C4-2B (cell line): Measurements from ENCODE around the gene VTI1A.

Source experiments
- H3K27ac ChIP-seq: fragments of 450-650 bp; 2 replicates; pipeline ENCODE4 v1.5.1; 2017
- CTCF ChIP-seq: fragments of 450-650 bp; conservative IDR thresholded peaks from 2 replicates; pipeline ENCODE4 v1.5.1; 2017; ENCODE audit warnings: mild to moderate bottlenecking
- ZFX ChIP-seq: fragments of 450-650 bp; IDR thresholded peaks from 2 replicates; pipeline ENCODE4 v1.6.1; 2017

VTI1A gene

GRCh38 chr10:112817981-112818777 is 371.2 kb downstream of the VTI1A start:
- TF ChIP-seq ZFX (no peak), CTCF (no peak)
- no peak overlapping the region for H3K27ac ChIP-seq

GRCh38 chr10:112819231-112819630 is 372.2 kb downstream of the VTI1A start:
- TF ChIP-seq CTCF (no peak), ZFX (no peak)
- no peak overlapping the region for H3K27ac ChIP-seq

GRCh38 chr10:112820320-112820719 is 373.3 kb downstream of the VTI1A start:
- TF ChIP-seq ZFX: no peak
- no peak overlapping the region for H3K27ac ChIP-seq

GRCh38 chr10:112821038-112821437 is 374.0 kb downstream of the VTI1A start:
- TF ChIP-seq CTCF (no peak), ZFX (no peak)
- H3K27ac ChIP-seq: no peak overlapping the region

GRCh38 chr10:112821663-112822062 is 374.6 kb downstream of the VTI1A start:
- no peak for TF ChIP-seq CTCF
- no peak for TF ChIP-seq ZFX
- H3K27ac ChIP-seq: no peak overlapping the region

GRCh38 chr10:112823007-112823406 is 376.0 kb downstream of the VTI1A start:
- no peak overlapping the region for H3K27ac ChIP-seq
- no peak for TF ChIP-seq CTCF
- TF ChIP-seq ZFX: no peak

- H3K27ac ChIP-seq: no peak overlapping the region
- TF ChIP-seq ZFX: no peak
- no peak for TF ChIP-seq CTCF
Observed at GRCh38 chr10:112823604-112824003, 376.6 kb downstream of the VTI1A start.
